GM12874 (cell line): Measurements from ENCODE around the gene CTSL.

Source experiments
- TF ChIP-seq, protein P1 (sequence below): IDR thresholded peaks from 2 replicates; pipeline ENCODE4 v1.5.1; 2011; ENCODE audit warnings: low read depth, mild to moderate bottlenecking, control low read depth, low read length, moderate library complexity; ENCODE audit not compliant: insufficient read depth

CTSL gene

DNA sequence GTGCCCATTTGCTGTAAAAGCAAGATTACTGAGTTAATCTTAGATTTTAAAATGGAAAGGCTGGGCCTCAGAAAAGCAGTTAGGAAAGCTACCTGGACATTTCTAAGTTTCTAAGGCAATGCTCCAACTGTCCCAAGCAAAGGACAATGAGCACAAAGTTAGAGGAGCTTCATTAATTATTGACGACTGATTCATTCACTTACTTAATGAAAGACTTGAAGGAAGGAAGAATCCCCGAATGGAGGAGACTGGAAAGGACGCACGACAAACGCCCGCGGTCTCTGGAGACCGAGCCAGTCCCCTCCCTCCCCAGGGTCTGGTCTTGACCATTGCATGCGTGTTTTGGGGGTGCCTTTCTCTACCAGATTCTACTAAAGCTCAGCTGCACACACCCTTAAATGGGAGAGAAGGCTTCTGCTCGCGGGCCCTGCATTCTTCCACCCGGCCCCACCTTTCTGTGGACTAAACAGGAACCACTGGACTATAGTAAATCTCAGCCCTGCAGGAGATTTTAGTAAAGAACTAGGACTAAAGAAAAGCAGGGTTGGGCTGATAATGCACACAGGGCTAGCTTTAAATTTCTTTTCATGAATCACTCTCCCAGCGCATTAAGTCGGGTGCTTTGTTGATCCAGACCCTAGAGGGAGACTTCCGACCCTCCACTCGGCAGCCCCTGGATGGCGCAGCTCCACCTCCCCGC is 44.8 kb downstream of the CTSL start:
- TF ChIP-seq, protein P1, sequence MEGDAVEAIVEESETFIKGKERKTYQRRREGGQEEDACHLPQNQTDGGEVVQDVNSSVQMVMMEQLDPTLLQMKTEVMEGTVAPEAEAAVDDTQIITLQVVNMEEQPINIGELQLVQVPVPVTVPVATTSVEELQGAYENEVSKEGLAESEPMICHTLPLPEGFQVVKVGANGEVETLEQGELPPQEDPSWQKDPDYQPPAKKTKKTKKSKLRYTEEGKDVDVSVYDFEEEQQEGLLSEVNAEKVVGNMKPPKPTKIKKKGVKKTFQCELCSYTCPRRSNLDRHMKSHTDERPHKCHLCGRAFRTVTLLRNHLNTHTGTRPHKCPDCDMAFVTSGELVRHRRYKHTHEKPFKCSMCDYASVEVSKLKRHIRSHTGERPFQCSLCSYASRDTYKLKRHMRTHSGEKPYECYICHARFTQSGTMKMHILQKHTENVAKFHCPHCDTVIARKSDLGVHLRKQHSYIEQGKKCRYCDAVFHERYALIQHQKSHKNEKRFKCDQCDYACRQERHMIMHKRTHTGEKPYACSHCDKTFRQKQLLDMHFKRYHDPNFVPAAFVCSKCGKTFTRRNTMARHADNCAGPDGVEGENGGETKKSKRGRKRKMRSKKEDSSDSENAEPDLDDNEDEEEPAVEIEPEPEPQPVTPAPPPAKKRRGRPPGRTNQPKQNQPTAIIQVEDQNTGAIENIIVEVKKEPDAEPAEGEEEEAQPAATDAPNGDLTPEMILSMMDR: no peak

DNA sequence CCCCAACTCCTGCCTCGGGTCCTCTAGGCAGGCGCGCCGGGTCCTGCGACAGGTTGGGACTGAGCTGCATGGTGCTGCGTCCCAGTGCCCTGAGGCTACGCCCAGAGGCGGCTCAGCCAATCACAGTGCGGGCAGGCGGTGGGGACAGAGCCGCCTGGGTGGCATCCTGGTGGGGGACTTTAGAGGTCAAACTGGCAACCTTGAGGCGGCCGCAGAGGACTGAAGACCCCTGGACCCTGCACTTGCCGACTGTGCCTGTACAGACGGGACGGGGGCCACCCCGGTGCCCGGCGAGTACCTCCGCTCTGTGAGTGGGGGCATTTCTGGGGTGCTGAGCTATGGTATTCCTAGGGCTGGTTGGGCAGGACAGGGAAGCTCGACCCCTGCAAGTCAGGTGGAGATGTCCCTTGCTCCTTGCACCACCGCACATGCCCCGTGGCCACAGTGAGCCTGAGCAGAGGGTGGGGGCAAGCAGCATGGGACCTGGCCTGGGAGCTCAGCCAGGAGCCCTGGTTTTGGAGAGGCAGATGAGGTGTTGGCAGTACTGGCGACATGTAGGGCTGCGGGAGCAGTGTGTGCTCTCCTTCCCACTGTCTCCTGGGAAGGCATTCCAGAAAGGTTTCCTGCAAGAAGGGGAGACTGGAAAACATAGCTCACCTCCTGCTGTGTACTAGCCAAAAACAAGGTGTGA is 45.5 kb downstream of the CTSL start:
- TF ChIP-seq, protein P1: no peak

DNA sequence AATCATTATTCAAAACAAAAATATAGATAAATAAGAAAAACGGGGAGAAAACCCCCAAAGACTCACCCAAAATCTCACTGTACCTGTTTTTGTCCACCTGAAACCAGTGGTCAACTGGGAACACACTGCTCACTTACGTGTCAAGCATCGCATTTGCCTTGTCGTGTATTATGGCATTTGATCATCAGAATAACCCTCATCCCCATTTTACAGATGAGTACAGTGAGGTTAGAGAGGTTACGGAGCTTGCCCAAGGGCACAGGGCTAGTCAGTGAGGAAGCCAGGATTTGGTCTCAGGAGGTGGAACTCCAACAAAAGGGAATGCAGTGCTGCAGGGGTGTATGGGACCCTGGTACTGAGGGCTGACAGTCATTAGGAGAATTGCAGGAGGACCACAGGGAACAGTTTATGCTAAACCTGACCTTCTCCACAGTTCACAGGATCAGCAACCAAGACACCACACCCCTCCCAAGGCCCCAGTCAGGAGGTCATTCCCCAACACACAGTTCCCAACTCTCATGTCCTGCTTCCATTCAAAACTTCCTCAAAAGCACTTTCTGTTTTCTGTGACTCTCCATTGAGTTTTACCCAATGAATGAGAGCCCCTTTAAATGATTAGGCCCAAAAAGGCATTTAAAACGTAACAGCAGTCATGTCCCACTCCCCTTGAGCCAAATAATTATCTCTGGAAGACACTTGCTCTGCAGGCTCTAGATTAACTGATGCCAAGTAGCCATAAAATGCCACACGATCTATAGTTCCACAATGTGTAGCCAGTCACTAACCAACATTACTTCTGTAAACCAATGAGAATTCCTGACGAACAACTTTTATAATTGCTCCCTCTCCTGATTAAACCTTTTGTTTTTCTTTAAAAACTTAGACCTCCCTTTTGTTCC is 50.8 kb downstream of the CTSL start:
- TF ChIP-seq, protein P1: no peak

GRCh38 chr9:87778996-87779395 is 53.1 kb downstream of the CTSL start:
- TF ChIP-seq, protein P1: no peak
